HCT116 (cell line): Measurements from ENCODE around the gene ZNF322. TPM values are rescaled to one million over a fixed set of nuclear protein-coding genes. Genes with fewer than 3 reads are reported as not detected.
A peak's percentile ranks its signal among the peaks of the same experiment; 100 is the strongest.

Source experiments
- ATAC-seq: fragments of 200-7000 bp; cut with Tn5 transposase; 2 replicates; pipeline ENCODE4 v1.9.1; 2020; ENCODE audit warnings: mild to moderate bottlenecking, moderate library complexity
- BruUV-seq: library from RNA; stranded (reverse); fragments of 400-500 nt; replicated peaks from 2 replicates; lab custom pipeline; 2021; lab: Mats Ljungman, UMichigan
- CTCF ChIA-PET: fragments of 300-600 bp; sonication (Branson Sonifier 250); formaldehyde crosslinking; loops from one replicate; lab custom pipeline; 2021; ENCODE audit warnings: antibody characterized with exemption; lab: Charles Lee
- POLR2A ChIA-PET: fragments of 300-600, 350-600 bp; sonication (Branson Sonifier 250); formaldehyde crosslinking; loops from one replicate; lab custom pipeline; 2021; ENCODE audit warnings: antibody characterized with exemption; lab: Charles Lee
- RAD21 ChIA-PET, 2 experiments: fragments of 300-600 bp; sonication (Branson Sonifier 250); formaldehyde crosslinking; loops; one replicate each; lab custom pipeline; 2023; ENCODE audit warnings: low total read pairs in 2 of 2; ENCODE audit not compliant: uncharacterized antibody in 2 of 2, unreplicated experiment in 2 of 2, low non-redundant PET in 1 of 2; lab: Charles Lee
- DNase-seq: peaks from one replicate; pipeline ENCODE4 v3.0.0-alpha.2; 2010; ENCODE audit warnings: low read depth, low spot score
- H2AFZ ChIP-seq: fragments of 200-600 bp; shearing (Covaris generic), sonication (generic); 2 replicates; pipeline ENCODE4 v1.6.1; 2017; ENCODE audit warnings: low read depth, mixed run types, mixed read lengths, antibody characterized with exemption, low read length; ENCODE audit not compliant: poor library complexity, severe bottlenecking
- H3K27ac ChIP-seq: 2 replicates; pipeline ENCODE4 v1.5.1; 2012; ENCODE audit warnings: low read depth, low read length
- H3K27me3 ChIP-seq: fragments of 200-600 bp; sonication (generic); 2 replicates; pipeline ENCODE4 v1.6.1; 2016; ENCODE audit warnings: mixed run types, low read length, mixed read lengths; ENCODE audit not compliant: insufficient read depth
- H3K36me3 ChIP-seq, 2 experiments: fragments of 200-500 bp in 1 of 2; fragments of 200-600 bp in 1 of 2; sonication (Bioruptor generic) in 1 of 2; sonication (generic) in 1 of 2; 2 replicates each; pipeline versions ENCODE4 v1.5.1 to v1.6.1; 2014 to 2016; ENCODE audit warnings: low read length in 2 of 2, inconsistent platforms in 1 of 2, mixed read lengths in 1 of 2, mixed run types in 1 of 2; ENCODE audit not compliant: insufficient read depth in 2 of 2, control insufficient read depth in 1 of 2
- H3K4me1 ChIP-seq, 2 experiments: fragments of 200-600 bp in 1 of 2; sonication (generic) in 1 of 2; 2 replicates each; pipeline versions ENCODE4 v1.5.1 to v1.6.1; 2012 to 2017; ENCODE audit warnings: low read length in 2 of 2, inconsistent platforms in 1 of 2, mild to moderate bottlenecking in 1 of 2, mixed read lengths in 1 of 2, mixed run types in 1 of 2, moderate library complexity in 1 of 2; ENCODE audit not compliant: insufficient read depth in 2 of 2, control insufficient read depth in 1 of 2
- H3K4me2 ChIP-seq: fragments of 200-600 bp; sonication (generic); 2 replicates; pipeline ENCODE4 v1.6.1; 2017; ENCODE audit warnings: mixed run types, low read length, mixed read lengths
- H3K4me3 ChIP-seq, 2 experiments: fragments of 200-600 bp in 1 of 2; sonication (generic) in 1 of 2; replicated peaks in 1 of 2; 2 replicates each; pipeline ENCODE4 v1.5.1; 2011 to 2016; ENCODE audit warnings: low read length in 2 of 2, control low read depth in 1 of 2, low read depth in 1 of 2, mild to moderate bottlenecking in 1 of 2, mixed read lengths in 1 of 2, mixed run types in 1 of 2
- H3K79me2 ChIP-seq: fragments of 200-600 bp; sonication (generic); 2 replicates; pipeline ENCODE4 v1.6.1; 2017; ENCODE audit warnings: mild to moderate bottlenecking, mixed run types, low read length, moderate library complexity, mixed read lengths; ENCODE audit not compliant: insufficient read depth
- H3K9ac ChIP-seq: fragments of 200-600 bp; sonication (generic); 2 replicates; pipeline ENCODE4 v1.6.1; 2016; ENCODE audit warnings: low read length, mixed read lengths
- H3K9me2 ChIP-seq: fragments of 200-600 bp; sonication (generic), shearing (Covaris generic); 2 replicates; pipeline ENCODE4 v1.6.1; 2017; ENCODE audit warnings: mixed run types, mild to moderate bottlenecking, moderate library complexity; ENCODE audit not compliant: insufficient read depth
- H3K9me3 ChIP-seq, 2 experiments: fragments of 200-500 bp in 1 of 2; fragments of 200-600 bp in 1 of 2; sonication (Bioruptor generic) in 1 of 2; sonication (generic) in 1 of 2; 2 replicates each; pipeline ENCODE4 v1.6.1; 2014 to 2017; ENCODE audit warnings: low read length in 2 of 2, mixed read lengths in 2 of 2, inconsistent platforms in 1 of 2, low read depth in 1 of 2, mild to moderate bottlenecking in 1 of 2, mixed run types in 1 of 2, moderate library complexity in 1 of 2; ENCODE audit not compliant: control insufficient read depth in 1 of 2, insufficient read depth in 1 of 2
- H4K20me1 ChIP-seq: fragments of 200-600 bp; sonication (generic), shearing (Covaris generic); 2 replicates; pipeline ENCODE4 v1.6.1; 2017; ENCODE audit warnings: mixed run types, mild to moderate bottlenecking, moderate library complexity; ENCODE audit not compliant: insufficient read depth
- CBX3 ChIP-seq: IDR thresholded peaks from 2 replicates; pipeline ENCODE4 v1.6.1; 2012; ENCODE audit warnings: low read depth
- CEBPB ChIP-seq: IDR thresholded peaks from 2 replicates; pipeline ENCODE4 v1.6.1; 2012; ENCODE audit warnings: low read depth
- FOSL1 ChIP-seq: IDR thresholded peaks from 2 replicates; pipeline ENCODE4 v1.6.1; 2012; ENCODE audit warnings: low read depth
- JUND ChIP-seq: IDR thresholded peaks from 2 replicates; pipeline ENCODE4 v1.6.1; 2012
- POLR2A ChIP-seq: IDR thresholded peaks from 2 replicates; pipeline ENCODE4 v1.7.0; 2011; ENCODE audit warnings: borderline replicate concordance; ENCODE audit not compliant: insufficient read depth, insufficient read length; ENCODE audit errors: extremely low read depth
- RAD21 ChIP-seq: IDR thresholded peaks from 2 replicates; pipeline ENCODE4 v1.6.1; 2012; ENCODE audit warnings: low read depth, mild to moderate bottlenecking
- SIN3A ChIP-seq: IDR thresholded peaks from 2 replicates; pipeline ENCODE4 v1.6.1; 2012; ENCODE audit warnings: low read depth
- SRF ChIP-seq: IDR thresholded peaks from 2 replicates; pipeline ENCODE4 v1.6.1; 2012; ENCODE audit warnings: low read depth
- ZFX ChIP-seq: fragments of 450-650 bp; IDR thresholded peaks from 2 replicates; pipeline ENCODE4 v1.6.1; 2017
- intact Hi-C: fragments of 100-400 bp; cut with micrococcal nuclease; formaldehyde crosslinking; loops from 2 replicates; pipeline ENCODE4 v1.10.0; 2022
- total RNA-seq: library from RNA; stranded (reverse); gene quantifications from one replicate; pipeline ENCODE4 v1.2.1, GENCODE V29; 2021; ENCODE audit not compliant: unreplicated experiment
- TF ChIP-seq, protein P1 (sequence below), 3 experiments: fragments of 200-600 bp in 1 of 3; sonication (generic) in 1 of 3; IDR thresholded peaks in 2 of 3; conservative IDR thresholded peaks in 1 of 3; 2 replicates each; pipeline ENCODE4 v1.5.1; 2012 to 2017; ENCODE audit warnings: low read depth in 2 of 3, low read length in 2 of 3, antibody characterized with exemption in 1 of 3, borderline replicate concordance in 1 of 3, control low read depth in 1 of 3, mild to moderate bottlenecking in 1 of 3, mixed read lengths in 1 of 3, mixed run types in 1 of 3, moderate library complexity in 1 of 3; ENCODE audit not compliant: insufficient read depth in 1 of 3
- TF ChIP-seq, protein P2 (sequence below): IDR thresholded peaks from 2 replicates; pipeline ENCODE4 v1.6.1; 2012; ENCODE audit warnings: low read depth
- TF ChIP-seq, protein P3 (sequence below): IDR thresholded peaks from 2 replicates; pipeline ENCODE4 v1.6.1; 2012

ZNF322 gene
- total RNA-seq, 1 experiment from 2014 or later: 22.9 TPM

DNA sequence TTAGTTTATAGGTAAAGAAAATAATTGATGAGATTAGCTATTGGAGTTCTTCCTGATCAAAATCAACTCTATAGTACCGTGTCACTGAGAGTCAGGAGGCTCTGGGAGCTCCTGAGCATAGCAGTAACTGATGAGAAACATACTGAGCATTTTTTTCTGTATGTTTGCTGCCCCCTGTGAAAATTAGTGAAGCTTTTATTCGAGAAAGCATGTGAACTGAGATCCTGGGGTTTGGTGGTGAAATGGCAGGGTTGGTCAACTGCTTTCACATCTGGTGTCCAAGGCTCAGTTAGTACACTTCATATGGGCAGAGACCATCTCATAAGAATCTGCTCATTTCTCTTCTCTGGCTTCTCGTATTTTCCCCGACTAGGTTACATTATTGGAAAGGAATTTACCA lies 66.9 kb downstream of the ZNF322 start:
- Histone ChIP-seq H3K79me2 (peaks cover 10% of the 10 kb centered on the region), H3K9me3 (no peaks in the 10 kb centered on the region), H3K4me3 (no peak overlapping the region), H3K9me2 (no peaks in the 10 kb centered on the region), H4K20me1 (no peaks in the 10 kb centered on the region), H3K9ac (no peak overlapping the region), H2AFZ (peak overlapping the region; percentile 97), H3K4me1 (peaks cover 14 to 36% of the 10 kb centered on the region in 2 experiments), H3K27me3 (no peaks in the 10 kb centered on the region), H3K4me2 (no peak overlapping the region), H3K36me3 (no peaks in the 10 kb centered on the region), H3K27ac (no peak overlapping the region)
- RAD21 ChIA-PET: no interaction called here
- no TSS peak for BruUV-seq
- TF ChIP-seq SIN3A: no peak
- no peak for TF ChIP-seq JUND
- TF ChIP-seq RAD21: peak; percentile 36; the same call in 1 of the 2 replicates
- TF ChIP-seq, protein P1, sequence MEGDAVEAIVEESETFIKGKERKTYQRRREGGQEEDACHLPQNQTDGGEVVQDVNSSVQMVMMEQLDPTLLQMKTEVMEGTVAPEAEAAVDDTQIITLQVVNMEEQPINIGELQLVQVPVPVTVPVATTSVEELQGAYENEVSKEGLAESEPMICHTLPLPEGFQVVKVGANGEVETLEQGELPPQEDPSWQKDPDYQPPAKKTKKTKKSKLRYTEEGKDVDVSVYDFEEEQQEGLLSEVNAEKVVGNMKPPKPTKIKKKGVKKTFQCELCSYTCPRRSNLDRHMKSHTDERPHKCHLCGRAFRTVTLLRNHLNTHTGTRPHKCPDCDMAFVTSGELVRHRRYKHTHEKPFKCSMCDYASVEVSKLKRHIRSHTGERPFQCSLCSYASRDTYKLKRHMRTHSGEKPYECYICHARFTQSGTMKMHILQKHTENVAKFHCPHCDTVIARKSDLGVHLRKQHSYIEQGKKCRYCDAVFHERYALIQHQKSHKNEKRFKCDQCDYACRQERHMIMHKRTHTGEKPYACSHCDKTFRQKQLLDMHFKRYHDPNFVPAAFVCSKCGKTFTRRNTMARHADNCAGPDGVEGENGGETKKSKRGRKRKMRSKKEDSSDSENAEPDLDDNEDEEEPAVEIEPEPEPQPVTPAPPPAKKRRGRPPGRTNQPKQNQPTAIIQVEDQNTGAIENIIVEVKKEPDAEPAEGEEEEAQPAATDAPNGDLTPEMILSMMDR (IDR thresholded peaks at IDR 0.05 in 2 of 3, conservative IDR thresholded peaks at IDR 0.05 in 1 of 3; ENCODE audit: borderline replicate concordance in 1 of 3, insufficient read depth in 1 of 3, low read depth in 2 of 3, low read length in 2 of 3): 0 out of 6 replicates have a peak, but pooled peaks of 1 of the 3 experiments have one; percentile 4
- DNase-seq (no peak), ATAC-seq (no peak)
- POLR2A ChIA-PET: no interaction called here
- intact Hi-C loops: no loop called here
- CTCF ChIA-PET: interaction anchor here (1.5 to 4.2 kb wide), 4 partner anchors 11 to 263 kb away, joined by 5 to 45 read pairs (median 19); no protein-coding TSS in a partner anchor

DNA sequence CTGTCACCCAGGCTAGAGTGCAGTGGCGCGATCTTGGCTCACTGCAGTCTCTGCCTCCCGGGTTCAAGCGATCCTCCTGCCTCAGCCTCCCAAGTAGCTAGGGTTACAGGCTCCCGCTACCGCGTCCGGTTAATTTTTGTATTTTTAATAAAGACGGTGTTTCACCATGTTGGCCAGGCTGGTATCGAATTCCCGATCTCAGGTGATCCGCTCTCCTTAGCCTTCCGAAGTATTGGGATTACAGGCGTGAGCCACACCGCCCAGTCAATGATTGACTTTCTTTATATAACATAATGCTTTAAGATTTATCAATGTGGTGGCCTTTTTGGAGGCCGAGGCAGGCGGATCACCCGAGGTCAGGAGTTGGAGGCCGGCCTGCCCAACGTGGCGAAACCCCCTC lies 70.6 kb downstream of the ZNF322 start:
- no peak overlapping the region for H3K4me3 ChIP-seq
- H3K27ac ChIP-seq: no peak overlapping the region
- H2AFZ ChIP-seq: no peak overlapping the region
- H3K4me1 ChIP-seq: peaks cover 1 to 12% of the 10 kb centered on the region in 2 experiments; a peak in 3 of 4 replicates
- intact Hi-C loops: no loop called here
- ATAC-seq (no peak), DNase-seq (no peak)
- no peaks in the 10 kb centered on the region for H3K27me3 ChIP-seq
- no peaks in the 10 kb centered on the region for H3K36me3 ChIP-seq
- H3K9me2 ChIP-seq: no peaks in the 10 kb centered on the region
- BruUV-seq: no TSS peak
- H3K79me2 ChIP-seq: no peaks in the 10 kb centered on the region
- no peak overlapping the region for H3K9ac ChIP-seq
- H3K4me2 ChIP-seq: no peak overlapping the region
- ChIA-PET CTCF (no interaction called here), POLR2A (no interaction called here), RAD21 (no interaction called here)
- TF ChIP-seq, protein P2, sequence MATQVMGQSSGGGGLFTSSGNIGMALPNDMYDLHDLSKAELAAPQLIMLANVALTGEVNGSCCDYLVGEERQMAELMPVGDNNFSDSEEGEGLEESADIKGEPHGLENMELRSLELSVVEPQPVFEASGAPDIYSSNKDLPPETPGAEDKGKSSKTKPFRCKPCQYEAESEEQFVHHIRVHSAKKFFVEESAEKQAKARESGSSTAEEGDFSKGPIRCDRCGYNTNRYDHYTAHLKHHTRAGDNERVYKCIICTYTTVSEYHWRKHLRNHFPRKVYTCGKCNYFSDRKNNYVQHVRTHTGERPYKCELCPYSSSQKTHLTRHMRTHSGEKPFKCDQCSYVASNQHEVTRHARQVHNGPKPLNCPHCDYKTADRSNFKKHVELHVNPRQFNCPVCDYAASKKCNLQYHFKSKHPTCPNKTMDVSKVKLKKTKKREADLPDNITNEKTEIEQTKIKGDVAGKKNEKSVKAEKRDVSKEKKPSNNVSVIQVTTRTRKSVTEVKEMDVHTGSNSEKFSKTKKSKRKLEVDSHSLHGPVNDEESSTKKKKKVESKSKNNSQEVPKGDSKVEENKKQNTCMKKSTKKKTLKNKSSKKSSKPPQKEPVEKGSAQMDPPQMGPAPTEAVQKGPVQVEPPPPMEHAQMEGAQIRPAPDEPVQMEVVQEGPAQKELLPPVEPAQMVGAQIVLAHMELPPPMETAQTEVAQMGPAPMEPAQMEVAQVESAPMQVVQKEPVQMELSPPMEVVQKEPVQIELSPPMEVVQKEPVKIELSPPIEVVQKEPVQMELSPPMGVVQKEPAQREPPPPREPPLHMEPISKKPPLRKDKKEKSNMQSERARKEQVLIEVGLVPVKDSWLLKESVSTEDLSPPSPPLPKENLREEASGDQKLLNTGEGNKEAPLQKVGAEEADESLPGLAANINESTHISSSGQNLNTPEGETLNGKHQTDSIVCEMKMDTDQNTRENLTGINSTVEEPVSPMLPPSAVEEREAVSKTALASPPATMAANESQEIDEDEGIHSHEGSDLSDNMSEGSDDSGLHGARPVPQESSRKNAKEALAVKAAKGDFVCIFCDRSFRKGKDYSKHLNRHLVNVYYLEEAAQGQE: no peak
- TF ChIP-seq SRF (no peak), CBX3 (no peak), SIN3A (no peak), ZFX (no peak), FOSL1 (no peak), POLR2A (no peak), CEBPB (no peak)
- TF ChIP-seq, protein P1 (IDR thresholded peaks at IDR 0.05 in 2 of 3, conservative IDR thresholded peaks at IDR 0.05 in 1 of 3; ENCODE audit: borderline replicate concordance in 1 of 3, insufficient read depth in 1 of 3, low read depth in 2 of 3, low read length in 2 of 3): no peak
- TF ChIP-seq, protein P3, sequence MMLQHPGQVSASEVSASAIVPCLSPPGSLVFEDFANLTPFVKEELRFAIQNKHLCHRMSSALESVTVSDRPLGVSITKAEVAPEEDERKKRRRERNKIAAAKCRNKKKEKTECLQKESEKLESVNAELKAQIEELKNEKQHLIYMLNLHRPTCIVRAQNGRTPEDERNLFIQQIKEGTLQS: no peak
- no peaks in the 10 kb centered on the region for H3K9me3 ChIP-seq
- H4K20me1 ChIP-seq: no peaks in the 10 kb centered on the region
